ENCODE data around the gene CXCR4. TPM values are rescaled to one million over a fixed set of nuclear protein-coding genes. Genes with fewer than 3 reads are reported as not detected.
"Not testable (repeated sequence)": the region's sequence is repeated elsewhere in the genome, so short reads cannot be mapped to it uniquely, and the experiment has no call there.

The CXCR4 gene
- total RNA-seq, 1 experiment from 2014 or later: 0.12 TPM

DNA sequence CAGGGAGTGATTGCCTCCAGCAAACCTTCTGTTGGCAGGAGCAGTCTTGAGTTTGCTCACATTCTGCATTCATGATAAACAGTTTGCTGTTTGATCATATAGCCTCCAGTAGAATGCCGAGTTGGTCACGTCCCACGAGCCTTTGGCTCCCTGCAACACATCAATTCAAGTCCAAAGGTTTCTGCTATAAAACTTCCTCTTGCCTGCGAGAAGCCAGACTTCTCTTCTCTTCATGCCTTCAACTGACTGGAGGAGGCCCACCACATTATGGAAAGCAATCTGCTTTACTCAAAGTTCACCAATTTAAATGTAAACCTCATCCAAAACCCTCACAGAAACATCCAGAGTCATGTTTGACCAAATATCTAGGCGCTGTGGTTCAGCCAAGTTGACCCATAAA lies 40.8 kb downstream of the CXCR4 start:
- DNase-seq (ENCODE audit: low read depth): no peak

DNA sequence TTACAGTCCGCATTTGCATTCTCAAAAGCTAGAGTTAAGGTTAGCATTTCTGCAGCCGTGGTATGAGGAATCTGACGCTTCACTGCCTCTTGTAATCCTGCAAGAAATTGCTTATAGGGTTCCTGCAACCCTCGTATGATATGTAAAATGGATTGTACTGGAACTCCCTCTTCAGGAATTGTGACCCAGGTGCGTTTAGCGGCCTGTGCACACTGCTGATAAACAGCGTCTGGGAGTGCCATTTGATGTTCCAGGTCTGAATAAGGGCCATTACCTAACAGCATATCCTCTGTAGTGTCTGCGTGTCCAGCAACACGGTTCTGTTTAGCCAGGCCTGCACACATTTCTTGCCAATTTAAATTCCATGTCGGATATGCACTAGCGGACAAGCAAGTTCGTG lies 42.5 kb downstream of the CXCR4 start:
- no peak for DNase-seq (ENCODE audit: low read depth)

DNA sequence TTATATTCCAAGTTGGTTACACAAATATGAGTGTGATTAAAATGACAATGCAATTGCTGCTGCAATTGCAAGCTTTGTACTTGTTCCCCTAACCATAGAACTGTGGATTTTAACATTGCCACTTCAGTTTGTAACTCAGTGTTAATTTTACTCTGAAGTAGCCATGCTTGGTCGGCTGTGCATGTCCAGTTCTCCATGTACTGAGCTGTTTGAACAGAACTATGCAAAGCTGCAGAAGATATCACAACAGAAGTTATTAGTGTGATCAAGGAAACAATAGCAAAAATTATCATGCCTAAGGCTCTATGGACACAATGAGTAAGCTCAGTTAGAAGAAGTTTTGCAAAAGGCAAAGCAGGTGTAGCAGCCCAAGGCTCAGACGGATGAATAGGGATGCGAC lies 45.3 kb downstream of the CXCR4 start:
- DNase-seq (ENCODE audit: low read depth): no peak

DNA sequence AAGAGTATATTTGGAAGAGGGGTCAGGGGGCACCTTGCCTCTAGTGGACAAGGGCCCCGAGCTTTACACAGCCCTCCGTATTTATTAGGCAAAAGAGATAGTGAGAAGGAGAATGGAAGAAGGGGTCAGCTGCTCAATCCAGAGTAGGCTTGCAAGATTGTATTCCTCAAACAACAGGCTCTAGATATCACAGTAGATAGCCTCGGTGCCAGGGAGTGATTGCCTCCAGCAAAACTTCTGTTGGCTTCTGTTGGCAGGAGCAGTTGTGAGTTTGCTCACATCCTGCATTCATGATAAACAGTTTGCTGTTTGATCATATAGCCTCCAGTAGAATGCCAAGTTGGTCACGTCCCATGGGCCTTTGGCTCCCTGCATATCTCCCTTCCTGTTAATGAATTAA lies 46.1 kb downstream of the CXCR4 start:
- not testable (repeated sequence) for DNase-seq (ENCODE audit: low read depth)

DNA sequence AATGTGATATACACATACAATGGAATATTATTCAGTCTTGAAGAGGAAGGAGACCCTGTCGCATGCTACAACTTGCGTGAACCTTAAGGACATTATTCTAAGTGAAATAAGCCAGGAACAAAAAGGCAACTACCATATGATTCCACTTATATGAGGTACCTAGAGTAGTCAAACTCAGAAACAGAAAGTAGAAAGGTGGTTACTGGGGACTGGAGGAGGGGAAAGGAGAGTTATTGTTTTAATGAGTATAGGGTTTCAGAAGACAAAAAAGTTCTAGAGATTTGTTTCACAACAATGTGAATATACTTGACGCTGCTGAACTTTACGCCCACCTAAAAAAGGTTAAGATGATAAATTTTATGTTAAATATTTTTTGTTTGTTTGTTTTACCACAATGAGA lies 47.0 kb downstream of the CXCR4 start:
- no peak for DNase-seq (ENCODE audit: low read depth)

DNA sequence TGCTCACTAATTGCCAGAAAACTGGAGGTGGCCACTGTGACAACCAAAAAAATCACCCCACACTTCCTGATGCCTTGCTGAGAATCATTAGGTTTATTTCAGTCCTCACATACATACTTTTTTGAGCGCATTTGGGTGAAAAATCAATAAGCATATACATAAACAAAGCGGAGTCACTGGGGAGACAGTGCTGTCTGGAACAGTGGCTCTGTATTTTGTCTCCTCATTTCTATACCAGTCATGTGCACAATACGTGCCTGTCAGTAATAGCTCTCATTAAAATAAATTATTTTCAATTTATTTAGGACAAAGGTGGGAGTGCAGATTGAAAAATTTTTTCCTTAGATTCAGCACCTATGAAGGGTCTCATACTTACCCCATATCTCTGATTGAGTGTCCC lies 48.2 kb downstream of the CXCR4 start:
- no peak for DNase-seq (ENCODE audit: low read depth)

DNA sequence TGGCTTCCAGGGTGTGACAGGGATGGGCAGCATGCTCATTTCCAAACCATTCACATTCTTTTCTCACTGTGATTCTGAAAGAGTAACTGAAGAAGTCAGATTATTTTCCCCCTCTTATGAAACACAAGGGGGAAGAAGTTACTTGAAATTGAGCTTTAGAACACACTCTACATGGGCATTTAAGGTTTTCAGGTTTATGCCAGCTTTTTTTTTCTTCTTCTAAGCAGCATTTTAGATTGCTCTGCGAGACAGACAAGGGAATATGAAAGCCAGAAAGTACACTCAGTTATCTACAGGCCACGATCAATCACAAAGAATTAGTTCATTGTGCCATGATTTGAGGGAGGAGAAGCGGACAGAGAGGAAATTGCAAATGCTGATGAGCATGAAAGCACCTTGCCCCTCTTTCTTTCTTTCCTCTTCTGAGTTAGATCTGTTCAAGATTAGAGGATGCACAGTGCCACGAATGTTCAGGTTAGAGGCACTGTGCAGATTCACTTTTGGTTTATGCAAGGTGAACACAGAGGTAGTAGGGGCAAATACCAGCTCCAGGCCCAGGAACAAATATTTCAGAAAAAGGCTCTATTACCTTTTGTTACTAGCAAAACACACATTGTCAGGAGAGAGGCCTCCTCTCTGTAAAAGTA lies 49.2 kb downstream of the CXCR4 start:
- no peak for DNase-seq (ENCODE audit: low read depth)

DNA sequence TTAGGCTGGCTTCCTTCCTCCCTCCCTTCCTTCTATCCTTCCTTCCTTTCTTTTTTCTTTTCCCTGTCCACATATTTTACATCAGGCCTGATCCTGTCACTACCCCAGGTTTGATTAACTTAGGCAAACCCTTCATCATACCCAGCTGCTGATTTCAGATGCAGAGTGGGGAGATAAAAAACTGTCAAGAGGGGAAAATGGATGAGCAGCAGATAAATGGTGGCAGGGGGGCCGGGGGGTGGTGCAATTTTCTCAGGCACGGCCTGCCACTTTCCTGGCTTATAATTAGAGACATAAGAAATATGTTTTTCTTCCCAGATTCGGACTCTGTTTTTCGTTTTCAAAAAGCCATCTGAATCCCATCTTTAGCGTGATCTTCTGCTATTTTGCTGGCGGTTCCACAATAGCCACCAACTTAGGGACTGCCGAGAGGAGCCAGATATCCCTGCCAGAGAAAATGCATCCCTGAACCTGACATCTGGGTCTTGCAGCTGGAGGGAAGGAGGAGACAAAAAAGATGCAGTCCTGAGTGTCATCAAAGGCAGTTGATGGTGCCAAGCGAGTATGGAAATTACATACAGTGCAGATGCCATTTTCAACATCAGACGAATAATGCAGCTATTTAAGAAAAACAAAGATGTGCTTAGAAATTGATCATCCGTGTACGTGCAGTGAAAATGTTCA lies 49.9 kb downstream of the CXCR4 start:
- no peak for DNase-seq (ENCODE audit: low read depth)

DNA sequence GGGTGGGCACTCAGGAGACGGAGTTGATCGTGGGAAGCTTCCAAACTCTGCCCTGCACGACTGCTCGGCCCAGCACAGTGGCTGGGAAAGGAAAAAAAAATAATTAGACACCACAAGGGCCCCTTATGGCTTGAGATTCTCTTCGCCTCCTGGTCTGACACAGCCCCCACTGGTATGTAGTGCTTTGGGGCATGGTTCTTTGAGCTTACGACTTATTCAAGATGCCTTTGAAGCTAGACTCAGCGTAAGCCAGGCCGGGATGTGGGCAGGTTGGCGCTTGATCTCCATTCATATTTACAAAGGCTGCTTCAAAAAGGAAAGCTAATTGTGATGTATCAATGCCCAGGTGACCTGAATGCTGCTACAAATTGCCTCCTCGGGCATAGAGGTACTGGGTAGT lies 50.5 kb downstream of the CXCR4 start:
- no peak for DNase-seq (ENCODE audit: low read depth)

DNA sequence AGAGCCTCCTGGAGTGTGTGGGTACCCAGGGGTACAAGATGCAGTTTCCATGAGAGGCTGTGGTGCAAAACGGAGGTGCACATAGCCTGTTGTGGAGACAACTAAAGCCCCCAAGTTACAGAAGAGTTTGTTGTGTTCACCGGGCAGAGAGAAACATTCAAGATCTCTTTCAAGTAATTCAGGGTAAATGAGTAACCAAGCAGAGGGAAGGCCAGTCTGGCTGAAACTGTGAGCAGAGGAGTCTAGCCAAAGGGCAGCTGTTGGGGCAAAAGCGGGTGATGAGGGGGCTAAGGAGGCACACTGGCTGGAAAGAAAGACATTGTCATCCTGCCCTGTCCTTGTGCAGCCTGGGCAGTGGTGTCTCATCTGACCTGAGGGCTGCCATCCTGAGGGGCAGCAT lies 52.0 kb downstream of the CXCR4 start:
- no peak for DNase-seq (ENCODE audit: low read depth)

DNA sequence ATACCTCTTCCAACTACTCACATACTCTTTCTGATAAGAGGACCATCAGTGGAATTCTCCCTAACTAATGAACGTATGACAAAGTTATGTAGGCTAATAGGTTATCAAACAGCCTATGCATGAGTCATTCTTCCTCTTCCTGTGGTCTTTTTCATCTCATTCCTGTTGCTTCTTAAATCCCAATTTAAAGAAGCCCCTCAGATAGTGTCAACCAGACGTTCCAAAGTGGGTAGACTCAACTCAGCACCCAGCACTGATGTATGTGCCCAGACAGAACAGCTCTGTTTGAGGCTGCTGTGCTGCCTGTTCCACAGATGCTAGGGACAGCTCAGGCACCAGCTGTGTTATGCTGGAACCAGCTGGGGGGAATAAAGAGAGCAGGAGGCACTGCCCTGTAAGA lies 52.6 kb downstream of the CXCR4 start:
- no peak for DNase-seq (ENCODE audit: low read depth)

Other genes with a start within 250 kb of the CXCR4 start
- 23.8 and 40.8 TPM in 2 replicates for gene MCM6, start 241.7 kb downstream of the CXCR4 start, total RNA-seq (2014; rRNA removed; shearing (Covaris generic))
- 141 and 143 TPM in 2 replicates for gene DARS1, start 132.5 kb downstream of the CXCR4 start, total RNA-seq (2014; rRNA removed; shearing (Covaris generic))

Measured in M059J (cell line).